NOMO-1 treated with DMSO at 0.1 percent for 48 hours (cell line): ENCODE results near the gene LIG1.

ENCODE experiments used
- DNase-seq: peaks from one replicate; lab custom pipeline; 2025; ENCODE audit not compliant: unreplicated experiment; lab: John Stamatoyannopoulos, UW

LIG1 gene

GRCh38 chr19:48169939-48170803, at the start of gene LIG1, which contains the start of gene ZSWIM9:
TSS of gene LIG1 (minus strand) at chr19:48170344. CDS start at chr19:48165566, 4,778 bp downstream.
TSS of gene ZSWIM9 (plus strand) at chr19:48170680. CDS start at chr19:48171803, 1,123 bp downstream.
- DNase-seq: peak; percentile 96

DNA sequence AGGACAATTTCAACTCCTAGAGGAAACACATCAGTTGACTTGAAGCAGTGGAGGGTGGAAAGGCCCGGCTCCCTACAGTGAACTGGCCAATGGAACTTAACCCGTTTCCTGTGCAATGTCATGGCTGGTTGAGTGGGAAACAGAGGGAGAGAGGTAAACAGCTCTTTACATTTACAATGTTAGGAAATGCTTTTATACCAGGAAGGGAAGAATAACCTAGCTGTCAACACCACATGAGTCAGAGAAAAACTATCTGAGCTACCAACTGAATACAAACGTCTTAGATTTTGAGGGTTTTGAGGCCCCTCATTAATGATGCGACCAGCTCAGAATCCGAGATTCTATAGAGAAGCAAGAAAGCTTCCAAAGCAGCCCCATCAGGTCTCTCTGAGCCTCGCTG, 48.9 kb upstream of the LIG1 start:
- DNase-seq: no peak

GRCh38 chr19:48216933-48217332, 46.8 kb upstream of the LIG1 start:
- no peak for DNase-seq

- no peak for DNase-seq
Measured at GRCh38 chr19:48213959-48214358, 43.8 kb upstream of the LIG1 start.

GRCh38 chr19:48210005-48210404, 39.9 kb upstream of the LIG1 start:
- no peak for DNase-seq

- peak; percentile 84 for DNase-seq
Measured at GRCh38 chr19:48206397-48207093, 36.4 kb upstream of the LIG1 start.

- peak; percentile 94 for DNase-seq
Measured at GRCh38 chr19:48203794-48204628, 33.9 kb upstream of the LIG1 start.

DNA sequence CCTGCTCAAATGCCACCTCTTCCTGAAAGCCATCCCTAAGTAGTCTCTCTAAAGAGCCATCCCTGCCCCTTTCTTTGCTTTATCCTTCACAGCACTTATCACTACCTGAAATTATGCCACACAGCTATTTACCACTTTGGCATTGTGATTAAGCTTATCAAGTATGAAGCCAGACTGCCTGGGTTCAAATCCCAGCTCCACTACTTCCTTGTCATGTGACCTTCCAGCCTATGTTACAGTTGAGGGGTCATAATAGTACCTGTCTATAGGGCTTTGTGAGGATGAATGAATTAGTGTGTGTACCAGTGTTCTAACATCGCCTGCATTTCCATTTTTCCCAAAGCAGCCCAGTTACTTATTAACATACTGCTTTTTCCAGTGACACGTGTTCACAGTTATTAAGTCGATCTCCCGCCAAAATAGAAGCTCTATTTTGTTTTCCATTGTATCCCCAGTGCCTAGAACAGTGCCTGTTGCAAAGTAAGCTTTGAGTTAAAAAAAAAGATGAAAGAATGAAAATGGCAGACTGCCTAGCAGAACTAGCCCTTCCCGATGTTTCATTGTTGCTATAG, 33.2 kb upstream of the LIG1 start:
- no peak for DNase-seq

GRCh38 chr19:48196933-48197665, 27.0 kb upstream of the LIG1 start:
- no peak for DNase-seq

DNA sequence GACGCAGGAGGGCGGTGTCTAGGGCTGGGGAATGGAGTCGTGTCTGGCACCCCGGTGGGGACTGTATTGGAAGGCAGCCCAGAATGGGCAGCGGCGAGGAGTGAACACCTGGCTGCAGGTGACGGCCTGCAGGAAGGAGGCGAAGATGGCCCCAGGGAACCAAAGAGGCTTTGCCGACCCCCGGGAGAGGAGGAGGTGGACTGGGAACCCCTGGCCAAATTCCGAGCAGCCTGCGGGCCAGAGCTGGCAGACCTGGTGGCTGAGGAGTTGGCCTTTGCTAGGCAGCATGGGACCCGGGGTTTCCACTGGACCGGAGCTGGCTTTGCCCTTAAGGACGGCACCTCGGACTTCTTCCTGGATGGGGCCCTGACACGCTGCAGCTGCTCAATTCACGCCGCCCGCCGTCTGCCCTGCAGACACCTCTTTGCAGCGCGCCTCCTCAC, 26.2 kb upstream of the LIG1 start:
- no peak for DNase-seq

- no peak for DNase-seq
Measured at GRCh38 chr19:48194844-48195830, 25.0 kb upstream of the LIG1 start.

- DNase-seq: no peak
Measured at GRCh38 chr19:48194041-48194843, 24.1 kb upstream of the LIG1 start.

DNA sequence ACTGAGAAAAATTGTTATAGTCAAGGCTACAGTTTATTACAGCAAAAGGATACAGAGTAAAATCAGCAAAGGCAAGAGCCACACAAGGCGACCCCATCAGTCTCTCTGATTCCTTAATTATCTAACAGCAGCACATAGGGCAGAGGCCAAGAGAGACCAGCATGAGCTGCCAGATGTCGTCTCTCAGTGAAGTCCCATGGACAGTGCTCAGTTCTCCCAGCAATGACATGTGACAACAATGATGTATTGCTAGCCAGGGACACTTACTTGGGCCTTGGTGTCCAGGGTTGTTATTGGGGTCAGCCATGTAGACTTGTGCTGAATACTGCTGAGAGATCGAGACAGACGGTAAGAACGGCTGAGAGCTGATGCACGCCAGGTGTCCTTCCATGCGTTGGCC, 22.6 kb upstream of the LIG1 start:
- no peak for DNase-seq

- DNase-seq: no peak
Measured at GRCh38 chr19:48190885-48191284, 20.7 kb upstream of the LIG1 start.

DNA sequence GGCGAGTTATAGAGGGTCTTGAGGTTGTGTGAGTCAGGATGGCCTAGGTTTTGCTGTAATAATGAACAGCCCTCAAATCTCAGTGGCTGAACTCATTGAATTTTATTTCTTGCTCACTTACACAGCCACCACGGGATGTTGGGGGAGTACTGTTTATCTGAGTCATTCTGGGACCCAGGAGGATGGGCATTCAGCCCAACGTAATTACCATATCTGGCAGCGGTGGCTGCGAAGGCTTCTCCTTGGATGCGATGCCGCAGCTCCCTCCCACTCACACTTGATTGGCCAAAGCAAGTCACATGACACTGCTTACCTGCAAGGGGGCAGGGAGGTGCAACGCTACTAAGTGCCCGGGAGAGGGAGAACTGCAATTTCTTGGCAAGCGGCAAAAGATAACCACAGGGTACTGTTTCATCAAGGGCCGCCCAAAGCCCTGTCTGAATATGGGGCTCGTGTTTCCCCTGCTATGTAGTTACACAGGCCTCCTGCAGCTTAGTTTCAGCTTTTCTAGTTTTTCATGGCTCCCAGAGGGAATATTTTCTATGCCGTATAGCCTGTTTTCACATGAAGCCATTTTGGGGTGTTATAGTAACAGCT, 20.2 kb upstream of the LIG1 start:
- no peak for DNase-seq

DNA sequence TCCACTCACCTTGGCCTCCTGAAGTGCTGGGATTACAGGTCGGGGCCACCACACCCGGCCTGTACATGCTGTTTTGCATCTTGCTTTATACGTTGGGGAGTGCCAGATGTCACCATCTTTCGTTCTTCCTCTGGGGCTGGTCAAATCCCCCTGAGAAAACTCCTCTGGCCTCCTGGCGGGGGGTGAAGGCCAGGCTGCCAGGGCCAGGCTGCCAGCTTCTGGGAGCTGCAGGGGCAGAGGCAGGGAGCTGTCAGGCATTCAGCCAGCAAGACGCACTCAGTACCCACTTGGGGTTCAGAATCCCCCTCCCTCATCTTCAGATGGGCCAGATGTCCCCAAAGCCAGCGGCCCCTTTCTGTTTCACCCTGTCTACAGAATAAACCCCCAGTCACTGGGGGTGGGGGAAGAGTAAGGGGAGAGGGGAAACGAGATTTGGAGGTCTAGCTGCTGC, 16.4 kb upstream of the LIG1 start:
- no peak for DNase-seq

- DNase-seq: no peak
Measured at GRCh38 chr19:48186015-48186414, 15.9 kb upstream of the LIG1 start.

GRCh38 chr19:48183356-48183755, 13.2 kb upstream of the LIG1 start:
- no peak for DNase-seq
